Measurements from ENCODE around the gene KRT34.
A peak's percentile ranks its signal among the peaks of the same experiment; 100 is the strongest.
"Not testable (repeated sequence)": the region's sequence is repeated elsewhere in the genome, so short reads cannot be mapped to it uniquely, and the experiment has no call there.

The KRT34 gene

DNA sequence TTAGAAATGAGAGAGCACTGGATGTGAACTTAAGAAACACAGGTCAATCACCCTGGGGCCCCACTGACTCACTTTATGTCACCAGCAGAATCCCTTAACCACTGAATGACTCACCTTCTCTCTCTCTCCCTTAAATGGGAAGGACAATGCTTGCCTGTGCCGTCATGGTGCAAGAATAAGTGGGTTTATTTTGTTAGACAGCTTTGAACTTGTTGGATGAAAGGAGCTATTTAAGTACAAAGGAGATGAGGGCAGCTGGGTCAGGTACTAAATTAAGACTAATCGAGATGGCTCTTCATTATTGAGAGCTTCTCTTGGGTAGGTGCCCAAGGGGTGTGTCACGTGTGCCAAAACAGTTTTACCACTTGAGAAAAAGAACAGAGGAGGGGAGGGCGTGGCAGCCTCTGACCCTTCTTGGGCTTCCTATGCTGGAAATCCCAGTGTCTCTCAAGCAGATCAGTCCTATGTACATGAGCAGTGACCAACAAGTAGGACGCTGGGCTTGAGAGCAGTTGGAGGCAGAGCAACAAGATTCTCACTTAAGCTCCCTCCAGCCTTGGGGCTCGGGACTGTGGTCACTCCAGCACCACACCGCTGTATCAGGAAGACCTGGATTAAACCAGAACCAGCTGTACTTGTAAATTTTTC, 22.0 kb upstream of the KRT34 start:
- ATAC-seq (peak; percentile 95), DNase-seq (peak; percentile 56)

- ATAC-seq (peak; percentile 1), DNase-seq (no peak)
Observed at GRCh38 chr17:41403404-41404023, 21.4 kb upstream of the KRT34 start.

GRCh38 chr17:41402161-41402560, 20.1 kb upstream of the KRT34 start:
- DNase-seq, result no peak
- no peak for ATAC-seq

- ATAC-seq (no peak), DNase-seq (no peak)
Observed at GRCh38 chr17:41396996-41397660, 15.0 kb upstream of the KRT34 start, which contains the start of gene KRT31. KRT31 (minus strand) TSS chr17:41397608; CDS start chr17:41397539, 69 bp downstream.

- ATAC-seq, result no peak
- no peak for DNase-seq
Observed at GRCh38 chr17:41396340-41396739, 14.2 kb upstream of the KRT34 start.

GRCh38 chr17:41395611-41396010, 13.5 kb upstream of the KRT34 start:
- no peak for ATAC-seq

GRCh38 chr17:41395044-41395443, 12.9 kb upstream of the KRT34 start:
- not testable (repeated sequence) for DNase-seq, ATAC-seq

More at GRCh38 chr17:41395611-41396010, 13.5 kb upstream of the KRT34 start:
- no peak for DNase-seq

DNA sequence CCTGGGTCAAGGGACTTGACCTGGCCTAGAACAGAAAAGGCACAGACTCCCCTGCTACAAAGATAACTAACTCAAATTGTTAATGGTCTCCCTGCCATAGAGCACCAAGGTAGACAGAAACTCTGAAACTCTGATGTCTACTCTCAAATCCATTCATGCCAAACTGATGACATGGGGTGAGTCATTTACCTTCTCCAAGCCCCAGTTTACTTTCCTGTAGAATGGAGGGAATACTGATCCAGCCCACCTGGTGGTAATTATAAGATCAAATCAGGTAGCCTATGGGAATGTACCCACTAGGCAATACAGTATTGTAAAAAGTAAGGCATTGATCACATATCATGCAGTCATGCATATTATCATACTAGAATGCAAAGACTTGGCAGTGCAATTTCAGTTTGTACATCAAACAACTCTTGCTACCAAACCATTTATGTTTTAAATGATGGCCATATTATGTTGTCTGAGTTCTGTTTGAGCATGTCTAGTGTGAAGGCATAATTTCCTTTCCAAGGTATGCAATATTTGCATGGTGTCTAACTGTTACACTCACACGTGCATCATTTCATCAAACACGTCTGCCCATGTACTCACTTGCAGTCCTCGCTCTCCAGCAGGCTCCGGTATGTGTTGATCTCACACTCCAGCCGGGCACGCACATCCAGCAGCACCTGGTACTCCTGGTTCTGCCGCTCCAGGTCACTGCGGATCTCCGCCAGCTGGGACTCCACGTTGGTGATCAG, 12.3 kb upstream of the KRT34 start:
- ATAC-seq, result no peak
- DNase-seq, result no peak

GRCh38 chr17:41393826-41394225, 11.7 kb upstream of the KRT34 start:
- DNase-seq (no peak), ATAC-seq (no peak)

- no peak for DNase-seq
Observed at GRCh38 chr17:41393294-41393693, 11.2 kb upstream of the KRT34 start.

GRCh38 chr17:41392278-41392677, 10.2 kb upstream of the KRT34 start:
- DNase-seq (no peak), ATAC-seq (no peak)

More at GRCh38 chr17:41393294-41393693, 11.2 kb upstream of the KRT34 start:
- ATAC-seq, result no peak

- DNase-seq (no peak), ATAC-seq (no peak)
Observed at GRCh38 chr17:41391535-41391934, 9.4 kb upstream of the KRT34 start.

DNA sequence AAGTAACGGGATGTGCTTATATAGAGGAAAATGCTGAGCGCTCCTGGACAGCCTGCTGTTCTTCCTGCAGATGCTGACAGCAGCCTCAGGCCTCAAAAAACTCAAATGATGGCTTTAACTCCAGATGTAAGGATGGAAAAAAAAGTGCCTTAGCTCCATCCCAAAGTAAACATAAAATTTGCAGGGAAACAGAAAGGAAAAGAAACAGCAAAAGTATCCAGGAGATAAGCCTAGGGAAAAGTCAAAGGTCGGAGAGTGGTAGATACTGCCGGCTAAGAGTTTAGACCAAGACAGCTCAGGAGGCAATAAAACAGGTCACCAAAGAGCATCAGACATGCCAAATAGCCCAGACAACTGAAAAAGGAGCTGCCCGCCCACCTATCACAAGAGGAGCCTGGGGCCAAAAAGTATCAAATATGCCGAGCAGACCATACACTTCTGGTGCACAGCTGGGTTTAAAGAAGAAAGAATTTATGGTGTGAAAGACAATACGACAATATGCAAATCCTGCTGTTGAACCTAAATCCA, 8.4 kb upstream of the KRT34 start:
- ATAC-seq (no peak), DNase-seq (no peak)

DNA sequence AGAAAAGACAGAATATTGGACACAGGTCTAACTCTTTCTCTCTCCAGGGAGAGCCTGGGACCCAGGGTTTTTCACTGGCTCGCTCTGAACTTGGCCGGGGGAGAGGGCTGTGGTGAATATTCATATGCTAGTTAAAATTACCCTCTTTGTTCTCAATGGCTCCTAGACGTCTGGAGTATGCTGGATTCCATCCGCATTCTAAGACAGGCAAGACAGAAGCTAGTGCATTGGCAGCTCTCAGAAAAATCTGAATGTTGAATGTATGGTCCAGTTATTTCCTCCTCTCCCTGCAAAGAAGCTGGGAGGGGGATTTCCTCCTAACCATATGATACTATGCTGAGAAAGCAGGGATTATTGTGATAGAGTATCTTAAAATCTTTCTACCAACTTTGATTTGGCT, 5.6 kb upstream of the KRT34 start:
- ATAC-seq (no peak), DNase-seq (no peak)

DNA sequence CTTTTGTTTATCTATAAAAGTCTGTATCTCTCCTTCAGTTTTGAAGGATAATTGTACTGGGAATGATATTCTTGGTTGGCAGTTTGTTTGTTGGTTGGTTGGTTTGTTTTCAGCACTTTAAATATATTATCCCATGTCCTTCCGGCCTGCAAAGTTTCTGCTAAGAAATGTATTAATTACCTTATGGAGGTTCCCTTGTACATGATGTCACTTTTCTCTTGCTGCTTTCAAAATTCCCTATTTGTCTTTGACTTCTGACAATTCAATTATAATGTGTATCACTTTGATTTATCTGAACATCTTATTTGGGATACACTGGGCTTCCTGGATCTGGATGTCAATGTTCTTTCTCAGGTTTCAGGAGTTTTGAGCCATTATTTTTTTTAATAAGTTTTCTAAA, 4.1 kb upstream of the KRT34 start:
- ATAC-seq (no peak), DNase-seq (no peak)

GRCh38 chr17:41383690-41384089, 1.6 kb upstream of the KRT34 start:
- ATAC-seq (no peak), DNase-seq (no peak)

DNA sequence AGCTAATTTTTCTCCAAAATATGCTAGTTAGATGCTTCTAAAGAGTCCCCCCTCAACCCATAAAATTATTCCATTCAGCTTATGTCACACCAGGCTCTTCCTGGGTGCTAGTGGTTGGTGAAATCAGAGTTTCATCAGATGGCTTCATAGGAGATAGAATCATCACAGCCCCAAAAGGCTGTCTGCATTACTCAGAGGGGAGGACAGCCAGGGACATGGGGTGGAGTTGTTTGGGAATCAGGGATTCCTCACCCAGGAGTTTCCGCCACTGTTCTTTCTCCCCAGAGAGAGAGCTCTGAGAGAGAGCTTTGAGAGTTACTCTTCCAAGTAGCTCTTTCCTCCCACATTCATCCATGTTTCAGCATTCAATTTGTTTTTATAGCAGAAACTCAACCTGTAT, 288 bp upstream of the KRT34 start:
- ATAC-seq, result no peak
- DNase-seq, result no peak

- ATAC-seq, DNase-seq: not testable (repeated sequence)
Observed at GRCh38 chr17:41380091-41380490, 2.0 kb downstream of the KRT34 start.

- ATAC-seq, result no peak
- no peak for DNase-seq
Observed at GRCh38 chr17:41377546-41377945, 4.6 kb downstream of the KRT34 start.

GRCh38 chr17:41369713-41370112, 12.4 kb downstream of the KRT34 start, which contains the start of gene KRT33B:
KRT33B (minus strand) TSS chr17:41369813; CDS start chr17:41369750, 63 bp downstream.
- ATAC-seq (no peak), DNase-seq (no peak)

DNA sequence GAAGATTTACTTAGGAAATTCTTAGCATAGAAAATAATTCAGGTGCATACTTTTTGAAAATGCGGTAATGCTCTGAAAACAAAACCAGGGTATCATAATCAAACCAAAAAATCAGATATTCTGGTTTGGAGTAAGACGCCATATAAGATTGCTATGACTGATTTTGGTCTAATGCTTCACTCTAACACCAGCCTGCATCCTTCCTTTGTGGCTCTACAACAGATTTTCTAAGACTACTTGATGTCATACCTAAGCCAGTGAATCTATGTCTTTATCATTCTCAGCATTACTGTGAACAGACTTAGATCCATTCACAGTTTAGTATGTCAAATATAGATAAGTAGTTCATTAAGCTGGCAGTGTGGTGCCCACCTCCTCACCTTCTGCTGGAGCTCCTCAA, 13.1 kb downstream of the KRT34 start:
- no peak for ATAC-seq
- DNase-seq, result no peak

DNA sequence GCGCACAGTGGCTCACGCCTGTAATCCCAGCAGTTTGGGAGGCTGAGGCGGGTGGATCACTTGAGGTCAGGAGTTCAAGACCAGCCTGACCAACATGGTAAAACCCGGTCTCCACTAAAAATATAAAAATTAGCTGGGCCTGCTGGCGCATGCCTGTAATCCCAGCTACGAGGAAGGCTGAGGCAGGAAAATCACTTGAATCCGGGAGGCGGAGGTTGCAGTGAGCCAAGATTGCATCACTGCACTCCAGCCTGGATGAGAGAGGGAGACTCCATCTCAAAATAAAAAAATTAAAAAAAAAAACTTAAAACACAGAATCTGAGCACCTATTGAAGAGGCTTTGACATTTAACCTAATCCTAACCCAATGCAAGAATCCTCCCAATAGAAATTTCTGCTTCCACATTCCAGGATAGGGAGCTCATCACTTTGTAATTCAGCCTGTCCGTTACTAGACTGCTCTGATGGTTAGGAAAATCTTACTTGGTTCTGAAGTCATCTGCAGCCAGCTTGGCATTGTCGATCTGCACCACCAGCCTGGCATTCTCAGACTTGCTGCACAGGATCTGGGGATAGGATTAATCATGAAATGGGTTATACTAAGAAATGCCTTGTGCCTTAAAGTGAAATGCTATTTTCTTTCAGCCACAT, 14.6 kb downstream of the KRT34 start:
- DNase-seq (no peak), ATAC-seq (no peak)
